Kidney (tissue), 14 donors: Measurements from ENCODE around the gene ABL2. TPM values are rescaled to one million over a fixed set of nuclear protein-coding genes. Genes with fewer than 3 reads are reported as not detected.

ENCODE experiments used
- DNase-seq, 5 donors: peaks; one replicate each; pipeline ENCODE4 v3.0.0-alpha.2; 2013 to 2020
- FAIRE-seq: peaks from 2 replicates; lab custom pipeline; 2012; peaks lifted over from hg19 to GRCh38; lab: Jason Lieb, UNC
- H3K27ac ChIP-seq, 2 donors: one replicate each; pipeline ENCODE4 v1.7.0; 2013; ENCODE audit warnings: low read depth in 2 of 2, low read length in 2 of 2, inconsistent platforms in 1 of 2
- H3K27me3 ChIP-seq: one replicate; pipeline ENCODE4 v1.7.1; 2013; ENCODE audit warnings: low read length, inconsistent platforms; ENCODE audit not compliant: control insufficient read depth, insufficient read depth
- H3K36me3 ChIP-seq, 3 donors: one replicate each; pipeline versions ENCODE4 v1.7.0 to v1.7.1; 2013; ENCODE audit warnings: low read length in 3 of 3, control low read depth in 1 of 3, inconsistent platforms in 1 of 3; ENCODE audit not compliant: insufficient read depth in 3 of 3, control insufficient read depth in 2 of 3
- H3K4me1 ChIP-seq, 3 donors: one replicate each; pipeline versions ENCODE4 v1.7.0 to v1.7.1; 2013; ENCODE audit warnings: low read length in 3 of 3, inconsistent platforms in 1 of 3, low read depth in 1 of 3; ENCODE audit not compliant: control insufficient read depth in 2 of 3, insufficient read depth in 2 of 3
- H3K4me3 ChIP-seq, 3 donors: one replicate each; pipeline versions ENCODE4 v1.7.0 to v1.8.1; 2013; ENCODE audit warnings: low read length in 3 of 3, control low read depth in 1 of 3, inconsistent platforms in 1 of 3
- H3K9ac ChIP-seq, 3 donors: one replicate each; pipeline versions ENCODE4 v1.7.0 to v1.7.1; 2013; ENCODE audit warnings: low read length in 3 of 3, control low read depth in 1 of 3, inconsistent platforms in 1 of 3
- H3K9me3 ChIP-seq, 3 donors: one replicate each; pipeline versions ENCODE4 v1.7.0 to v1.7.1; 2013; ENCODE audit warnings: low read length in 3 of 3, control low read depth in 1 of 3, inconsistent platforms in 1 of 3; ENCODE audit not compliant: control insufficient read depth in 2 of 3, insufficient read depth in 1 of 3
- CTCF ChIP-seq: IDR thresholded peaks from 3 replicates; pipeline ENCODE4 v1.5.1; 2012; ENCODE audit warnings: mild to moderate bottlenecking, moderate library complexity, borderline replicate concordance; ENCODE audit not compliant: insufficient read depth; ENCODE audit errors: extremely low read depth
- intact Hi-C: fragments of 100-400 bp; cut with DNase I; formaldehyde crosslinking; loops from one replicate; pipeline ENCODE4 v1.11.1; 2022
- polyA plus RNA-seq: library from polyadenylated mRNA; stranded (reverse); fragments of 350-450 nt; fragmentation: Illumina TruSeq; extraction: RNeasy Lipid Tissue Mini Kit (QIAGEN cat#74804); gene quantifications from one replicate; pipeline ENCODE4 v1.2.3, GENCODE V29; 2014; ENCODE audit warnings: low read depth, low replicate concordance; ENCODE audit not compliant: insufficient read depth
- total RNA-seq: library from RNA; stranded (reverse); fragmentation: NEBNext Ultra II Directional; extraction: Animal tissue kit (Norgen Biotek cat#: 25700); gene quantifications from one replicate; pipeline ENCODE4 v1.2.1, GENCODE V29; 2021
- donor health status: control.
- donor health status: control.
- donor health status: control.
- donor health status: control.
- donor health status: control.
- donor health status: DM: yes; HTN: yes; CAD: no.
- donor health status: Normal renal cell carcinoma (clear cell type).

Gene ABL2
- total and polyA plus RNA-seq, 2 donors from 2014 or later = 1.6 to 29.6 TPM

GRCh38 chr1:179166663-179167417 is 62.6 kb downstream of the ABL2 start:
- no peak for FAIRE-seq
- no peaks in the 10 kb centered on the region for H3K9me3 ChIP-seq
- H3K9ac ChIP-seq = no peak overlapping the region
- no peak overlapping the region for H3K4me3 ChIP-seq
- no peak overlapping the region for H3K27ac ChIP-seq
- TF ChIP-seq CTCF = no peak
- DNase-seq = no peak
- H3K27me3 ChIP-seq = no peaks in the 10 kb centered on the region
- intact Hi-C loops = no loop called here
- no peaks in the 10 kb centered on the region for H3K36me3 ChIP-seq
- no peaks in the 10 kb centered on the region for H3K4me1 ChIP-seq

GRCh38 chr1:179164494-179164893 is 65.0 kb downstream of the ABL2 start:
- intact Hi-C loops = no loop called here
- Histone ChIP-seq H3K4me3 (no peak overlapping the region), H3K27ac (no peak overlapping the region), H3K4me1 (no peaks in the 10 kb centered on the region), H3K36me3 (no peaks in the 10 kb centered on the region), H3K27me3 (no peaks in the 10 kb centered on the region), H3K9me3 (no peaks in the 10 kb centered on the region), H3K9ac (no peak overlapping the region)
- DNase-seq (peak in 2 of 5 donors; percentile 13 to 37), FAIRE-seq (no peak)
- no peak for TF ChIP-seq CTCF

GRCh38 chr1:179156708-179157107 is 72.8 kb downstream of the ABL2 start:
- Histone ChIP-seq H3K9me3 (no peaks in the 10 kb centered on the region), H3K9ac (no peak overlapping the region), H3K4me3 (no peak overlapping the region), H3K27ac (no peak overlapping the region), H3K27me3 (no peaks in the 10 kb centered on the region), H3K36me3 (no peaks in the 10 kb centered on the region), H3K4me1 (peaks cover 0 to 13% (median 0%) of the 10 kb centered on the region in 3 donors)
- no peak for TF ChIP-seq CTCF
- FAIRE-seq = no peak
- no peak for DNase-seq
- intact Hi-C loops = no loop called here
